Thyroid gland (tissue), 4 donors: ENCODE measurements around the gene PLIN1.

ENCODE experiments used
- CTCF ChIP-seq, 6 experiments: fragments of 200-600 bp in 3 of 6; fragments of 450-650 bp in 3 of 6; sonication (generic) in 3 of 6; IDR thresholded peaks; one replicate each; pipeline ENCODE4 v1.5.1; 2016 to 2019; ENCODE audit warnings: antibody characterized with exemption in 6 of 6, mild to moderate bottlenecking in 2 of 6, inconsistent platforms in 1 of 6, moderate library complexity in 1 of 6
- POLR2A ChIP-seq, 2 donors: fragments of 450-650 bp; IDR thresholded peaks; one replicate each; pipeline ENCODE4 v1.6.1; 2017; ENCODE audit warnings: antibody characterized with exemption in 2 of 2, mild to moderate bottlenecking in 2 of 2, moderate library complexity in 1 of 2

GRCh38 chr15:89648106-89649012 lies 30.8 kb downstream of the PLIN1 start:
- no peak for TF ChIP-seq CTCF (IDR thresholded peaks at IDR 0.05)
- no peak for TF ChIP-seq POLR2A (IDR thresholded peaks at IDR 0.05)
